Thyroid gland (tissue), 4 donors: ENCODE data around the gene PAQR5.

Source experiments
- POLR2A ChIP-seq, 2 donors: fragments of 450-650 bp; IDR thresholded peaks; one replicate each; pipeline ENCODE4 v1.6.1; 2017; ENCODE audit warnings: antibody characterized with exemption in 2 of 2, mild to moderate bottlenecking in 2 of 2, moderate library complexity in 1 of 2
- TF ChIP-seq, protein P1 (sequence below), 6 experiments: fragments of 200-600 bp in 3 of 6; fragments of 450-650 bp in 3 of 6; sonication (generic) in 3 of 6; IDR thresholded peaks; one replicate each; pipeline ENCODE4 v1.5.1; 2016 to 2019; ENCODE audit warnings: antibody characterized with exemption in 6 of 6, mild to moderate bottlenecking in 2 of 6, inconsistent platforms in 1 of 6, moderate library complexity in 1 of 6

DNA sequence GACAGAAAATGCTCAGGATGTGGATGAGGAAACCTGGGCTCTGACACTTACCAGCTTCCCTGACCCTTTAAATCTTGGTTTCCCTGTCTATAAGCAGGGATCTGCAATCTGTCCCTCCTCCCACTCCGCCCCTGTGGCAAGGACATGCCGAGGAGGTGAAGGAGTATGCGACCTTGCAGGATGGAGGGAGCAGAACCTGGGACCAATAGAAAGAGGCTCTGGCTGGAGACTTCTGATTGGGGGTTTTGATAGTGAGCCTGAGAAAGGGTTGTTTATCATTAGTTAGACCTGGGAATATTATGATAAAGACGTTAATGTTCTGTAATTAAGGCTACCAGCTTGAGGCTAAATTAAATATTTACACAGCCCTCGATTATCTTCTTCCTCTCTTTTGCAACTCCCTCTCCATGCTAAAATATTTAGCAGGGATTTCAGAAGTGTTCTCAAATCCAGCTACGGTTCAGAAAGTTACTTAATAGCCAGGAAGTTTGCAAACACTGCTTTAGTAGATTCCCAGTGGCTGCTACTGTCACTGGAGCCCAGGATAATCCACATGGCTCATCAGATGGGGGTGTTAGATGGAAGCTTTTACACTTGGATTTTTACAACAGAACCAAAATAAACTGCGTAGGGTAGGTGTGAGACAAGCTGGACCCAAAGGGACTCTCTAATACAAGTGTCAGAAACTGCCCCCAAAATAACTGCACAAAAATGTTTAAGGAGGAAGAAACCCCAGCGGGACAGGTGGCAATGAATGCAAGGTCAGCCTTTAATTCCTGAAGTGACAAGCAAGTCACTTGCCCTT lies 9.2 kb upstream of the PAQR5 start:
- TF ChIP-seq POLR2A (IDR thresholded peaks at IDR 0.05), result no peak
- TF ChIP-seq, protein P1, sequence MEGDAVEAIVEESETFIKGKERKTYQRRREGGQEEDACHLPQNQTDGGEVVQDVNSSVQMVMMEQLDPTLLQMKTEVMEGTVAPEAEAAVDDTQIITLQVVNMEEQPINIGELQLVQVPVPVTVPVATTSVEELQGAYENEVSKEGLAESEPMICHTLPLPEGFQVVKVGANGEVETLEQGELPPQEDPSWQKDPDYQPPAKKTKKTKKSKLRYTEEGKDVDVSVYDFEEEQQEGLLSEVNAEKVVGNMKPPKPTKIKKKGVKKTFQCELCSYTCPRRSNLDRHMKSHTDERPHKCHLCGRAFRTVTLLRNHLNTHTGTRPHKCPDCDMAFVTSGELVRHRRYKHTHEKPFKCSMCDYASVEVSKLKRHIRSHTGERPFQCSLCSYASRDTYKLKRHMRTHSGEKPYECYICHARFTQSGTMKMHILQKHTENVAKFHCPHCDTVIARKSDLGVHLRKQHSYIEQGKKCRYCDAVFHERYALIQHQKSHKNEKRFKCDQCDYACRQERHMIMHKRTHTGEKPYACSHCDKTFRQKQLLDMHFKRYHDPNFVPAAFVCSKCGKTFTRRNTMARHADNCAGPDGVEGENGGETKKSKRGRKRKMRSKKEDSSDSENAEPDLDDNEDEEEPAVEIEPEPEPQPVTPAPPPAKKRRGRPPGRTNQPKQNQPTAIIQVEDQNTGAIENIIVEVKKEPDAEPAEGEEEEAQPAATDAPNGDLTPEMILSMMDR (IDR thresholded peaks at IDR 0.05), result no peak
